GOT3 (cell line): ENCODE measurements around the gene SCARB1.

Source experiments
- DNase-seq: peaks from one replicate; lab custom pipeline; 2025; ENCODE audit warnings: mixed read lengths; lab: John Stamatoyannopoulos, UW

Gene SCARB1

GRCh38 chr12:124842800-124843510 lies 20.7 kb downstream of the SCARB1 start:
- no peak for DNase-seq

GRCh38 chr12:124842073-124842749 lies 21.5 kb downstream of the SCARB1 start:
- no peak for DNase-seq

GRCh38 chr12:124841558-124841945 lies 22.1 kb downstream of the SCARB1 start:
- no peak for DNase-seq

GRCh38 chr12:124837958-124838803 lies 25.5 kb downstream of the SCARB1 start:
- DNase-seq: peak; percentile 67

- DNase-seq: no peak
Observed at GRCh38 chr12:124837249-124837897, 26.3 kb downstream of the SCARB1 start.

- DNase-seq: no peak
Observed at GRCh38 chr12:124836759-124837158, 26.9 kb downstream of the SCARB1 start.

- no peak for DNase-seq
Observed at GRCh38 chr12:124835656-124836410, 27.8 kb downstream of the SCARB1 start.

GRCh38 chr12:124834822-124835221 lies 28.8 kb downstream of the SCARB1 start:
- DNase-seq: no peak

- no peak for DNase-seq
Observed at GRCh38 chr12:124833693-124834122, 30.0 kb downstream of the SCARB1 start.

GRCh38 chr12:124832856-124833255 lies 30.8 kb downstream of the SCARB1 start:
- DNase-seq: no peak

GRCh38 chr12:124831590-124831989 lies 32.1 kb downstream of the SCARB1 start:
- DNase-seq: no peak

- no peak for DNase-seq
Observed at GRCh38 chr12:124830306-124830705, 33.4 kb downstream of the SCARB1 start.

GRCh38 chr12:124829708-124830304 lies 33.9 kb downstream of the SCARB1 start:
- DNase-seq: no peak

GRCh38 chr12:124829008-124829707 lies 34.5 kb downstream of the SCARB1 start:
- DNase-seq: no peak

GRCh38 chr12:124828264-124829007 lies 35.2 kb downstream of the SCARB1 start:
- DNase-seq: no peak

- no peak for DNase-seq
Observed at GRCh38 chr12:124827588-124828184, 36.0 kb downstream of the SCARB1 start.

GRCh38 chr12:124824195-124824594 lies 39.5 kb downstream of the SCARB1 start:
- DNase-seq: no peak

- no peak for DNase-seq
Observed at GRCh38 chr12:124823272-124823970, 40.2 kb downstream of the SCARB1 start.

GRCh38 chr12:124822218-124822617 lies 41.4 kb downstream of the SCARB1 start:
- DNase-seq: no peak
